ENCODE results near the gene LTBP1. TPM values are rescaled to one million over a fixed set of nuclear protein-coding genes. Genes with fewer than 3 reads are reported as not detected.
"Not testable (repeated sequence)": the region's sequence is repeated elsewhere in the genome, so short reads cannot be mapped to it uniquely, and the experiment has no call there.

Gene LTBP1
- polyA plus RNA-seq, 5 donors: 37.7 to 59.9 (median 52.7) TPM

- DNase-seq: no peak
Observed at GRCh38 chr2:32960647-32961403, 14.1 kb downstream of the LTBP1 start.

DNA sequence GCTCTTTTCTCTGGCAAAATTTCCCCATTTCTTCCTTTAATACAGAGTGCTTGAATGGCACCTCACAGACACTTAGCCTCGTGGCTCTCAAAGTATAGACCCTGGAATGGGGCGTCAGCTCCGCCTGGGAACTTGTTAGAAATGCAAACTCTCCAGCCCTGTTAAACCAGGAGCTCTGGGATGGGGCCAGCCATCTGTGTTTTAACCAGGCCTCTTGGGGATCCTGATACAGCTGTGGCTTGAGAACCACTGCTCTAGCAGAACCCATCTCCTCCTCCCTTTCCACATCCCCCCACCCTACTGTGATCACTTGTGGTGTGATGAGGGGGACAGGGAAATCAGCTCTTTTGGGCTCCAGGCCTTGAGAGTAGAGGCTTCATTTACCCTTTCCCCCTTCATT is 15.9 kb downstream of the LTBP1 start:
- DNase-seq: no peak

DNA sequence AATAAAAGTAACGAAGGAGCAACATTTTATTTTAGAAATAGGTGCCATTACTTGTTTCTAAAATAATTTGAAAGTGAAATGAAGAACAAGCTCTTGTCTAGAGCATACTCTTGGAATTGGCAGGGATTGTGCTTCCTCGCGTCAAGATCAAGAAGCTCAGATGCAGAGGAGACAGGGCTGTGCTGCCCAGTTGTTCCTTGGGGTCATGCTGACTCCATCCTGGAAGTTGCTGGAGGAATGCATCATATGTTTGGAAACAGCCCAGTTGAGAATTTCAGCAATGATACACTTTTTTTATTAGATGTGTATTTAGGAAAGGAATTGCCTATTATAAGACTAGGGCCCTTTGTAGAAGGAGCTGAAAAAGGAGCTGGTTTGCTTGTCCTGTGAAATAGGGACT is 17.2 kb downstream of the LTBP1 start:
- DNase-seq: no peak

GRCh38 chr2:32965523-32966171 is 18.9 kb downstream of the LTBP1 start:
- no peak for DNase-seq

GRCh38 chr2:32969444-32970162 is 22.9 kb downstream of the LTBP1 start:
- DNase-seq: no peak

- DNase-seq: not testable (repeated sequence)
Observed at GRCh38 chr2:32973772-32974171, 27.0 kb downstream of the LTBP1 start.

DNA sequence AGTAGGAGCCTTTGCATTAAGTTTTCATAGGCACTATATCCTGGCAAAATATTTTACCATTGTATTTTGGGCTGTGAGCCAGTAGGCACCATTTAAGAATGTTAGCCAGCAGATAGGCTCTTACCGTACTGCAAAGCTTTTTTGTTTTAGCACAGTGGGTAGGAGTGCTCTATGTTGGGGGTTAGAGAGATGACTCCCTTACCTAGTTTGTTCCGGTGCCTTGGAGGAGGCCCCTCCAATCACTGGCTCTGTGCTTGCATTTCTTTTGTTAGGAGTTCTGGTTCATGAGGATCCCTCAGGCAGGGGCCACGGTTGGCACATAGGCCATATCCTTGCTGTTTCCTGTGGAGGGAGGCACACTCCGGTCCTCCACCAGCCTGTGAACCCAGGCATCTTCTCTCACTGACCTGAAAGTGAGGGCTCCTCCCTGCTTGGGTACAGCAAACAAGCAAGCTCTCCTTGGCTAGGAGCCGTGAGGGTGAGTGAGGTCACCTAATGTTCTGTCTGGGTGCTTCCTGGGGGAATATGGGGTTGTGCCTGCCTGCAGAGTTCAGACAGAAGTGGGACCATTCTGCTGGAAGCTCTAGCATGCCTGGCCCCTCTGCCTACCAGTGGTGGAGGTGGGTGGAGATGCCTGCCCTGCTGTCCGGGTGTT is 29.8 kb downstream of the LTBP1 start:
- DNase-seq: no peak

DNA sequence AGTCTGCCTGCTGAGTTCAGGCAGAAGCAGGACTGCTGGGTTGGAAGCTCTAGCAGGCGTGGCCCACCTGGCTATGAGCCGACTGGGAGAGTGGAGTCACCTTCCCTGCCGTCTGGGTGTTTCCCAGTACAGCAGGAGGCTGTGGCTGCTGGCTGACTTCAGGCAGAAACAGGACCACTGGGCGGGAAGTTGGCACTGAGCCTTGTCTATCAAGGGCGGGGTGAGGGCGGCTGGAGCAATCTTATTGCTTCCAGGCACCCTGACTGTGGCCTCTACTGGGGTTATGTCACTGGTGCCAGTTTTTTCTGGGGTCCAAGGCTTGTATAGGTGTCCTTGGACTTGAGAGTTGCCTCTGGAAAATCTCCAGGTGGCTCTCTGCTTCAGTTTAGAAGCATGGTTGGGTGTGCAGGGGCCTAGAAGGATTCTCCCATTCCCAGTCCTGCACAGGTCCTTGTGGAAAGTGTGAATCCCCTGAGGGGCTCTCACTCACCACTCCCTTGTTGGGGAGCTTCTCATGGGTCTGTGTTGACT is 30.5 kb downstream of the LTBP1 start:
- DNase-seq: no peak

GRCh38 chr2:32981612-32982011 is 34.9 kb downstream of the LTBP1 start:
- DNase-seq: no peak

GRCh38 chr2:32983193-32983924 is 36.6 kb downstream of the LTBP1 start:
- not testable (repeated sequence) for DNase-seq

DNA sequence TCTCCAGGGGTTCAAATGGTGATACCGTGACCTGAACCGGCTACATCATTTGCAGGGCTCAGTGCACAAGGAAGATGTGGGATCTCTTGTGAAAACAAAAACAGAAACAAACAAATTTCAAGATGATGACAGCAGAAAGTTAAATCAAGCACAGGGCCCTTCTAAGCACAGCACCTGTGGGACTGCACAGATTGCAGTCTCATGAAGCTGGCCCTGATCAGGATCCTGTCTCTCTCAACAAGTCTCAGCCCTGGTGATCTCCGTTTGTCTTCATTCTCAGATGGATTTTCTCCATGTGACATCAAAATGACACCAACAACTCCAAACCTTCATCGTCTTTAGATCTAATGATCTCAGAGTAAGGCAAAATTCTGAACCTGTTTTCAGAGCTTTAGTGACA is 39.7 kb downstream of the LTBP1 start:
- DNase-seq: no peak

GRCh38 chr2:32988525-32988924 is 41.8 kb downstream of the LTBP1 start:
- DNase-seq: no peak

DNA sequence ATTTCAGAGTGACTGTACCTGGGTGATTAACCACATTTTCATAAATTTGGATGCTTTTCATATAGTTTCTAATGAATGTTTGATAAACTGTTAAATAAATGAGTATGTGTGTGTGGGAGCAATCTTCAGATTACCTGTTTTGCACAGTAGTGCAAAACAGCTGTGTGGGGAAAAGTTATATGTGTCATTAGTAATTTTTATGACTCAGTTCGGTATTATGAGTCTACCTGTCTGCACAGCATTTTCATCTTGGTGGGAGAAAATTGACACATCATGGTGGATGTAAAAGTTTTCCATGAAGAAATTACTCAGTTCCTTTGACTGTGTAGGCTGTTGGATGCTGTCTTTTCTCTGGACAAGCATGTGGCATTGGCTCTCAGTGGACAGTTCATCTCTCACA is 43.8 kb downstream of the LTBP1 start:
- DNase-seq: no peak

- no peak for DNase-seq
Observed at GRCh38 chr2:32991091-32991845, 44.5 kb downstream of the LTBP1 start.

- DNase-seq: peak in 1 of 2 donors; percentile 16
Observed at GRCh38 chr2:32993005-32993539, 46.3 kb downstream of the LTBP1 start.

DNA sequence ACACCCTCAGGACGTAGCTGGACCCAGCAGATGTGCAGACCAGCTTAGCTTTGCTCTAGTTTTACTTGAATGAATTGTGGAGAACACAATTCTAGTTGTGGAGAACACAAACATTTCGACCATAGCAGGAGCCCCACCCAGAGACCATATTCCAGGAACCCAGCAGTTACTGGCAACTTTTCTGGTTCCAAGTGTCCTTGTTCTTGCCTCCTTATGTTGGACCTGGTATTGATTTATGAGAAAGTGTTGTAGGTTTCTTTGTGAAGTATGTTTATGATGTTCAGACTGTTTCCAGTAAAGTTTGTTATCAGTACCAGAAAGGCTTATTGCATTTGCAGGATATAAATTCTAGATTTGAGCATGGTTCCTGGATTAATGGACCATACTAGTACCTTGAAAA is 51.0 kb downstream of the LTBP1 start:
- DNase-seq: no peak

GRCh38 chr2:33000986-33001385 is 54.2 kb downstream of the LTBP1 start:
- no peak for DNase-seq

- DNase-seq: no peak
Observed at GRCh38 chr2:33001823-33002222, 55.1 kb downstream of the LTBP1 start.

- DNase-seq: no peak
Observed at GRCh38 chr2:33002863-33003262, 56.1 kb downstream of the LTBP1 start.

DNA sequence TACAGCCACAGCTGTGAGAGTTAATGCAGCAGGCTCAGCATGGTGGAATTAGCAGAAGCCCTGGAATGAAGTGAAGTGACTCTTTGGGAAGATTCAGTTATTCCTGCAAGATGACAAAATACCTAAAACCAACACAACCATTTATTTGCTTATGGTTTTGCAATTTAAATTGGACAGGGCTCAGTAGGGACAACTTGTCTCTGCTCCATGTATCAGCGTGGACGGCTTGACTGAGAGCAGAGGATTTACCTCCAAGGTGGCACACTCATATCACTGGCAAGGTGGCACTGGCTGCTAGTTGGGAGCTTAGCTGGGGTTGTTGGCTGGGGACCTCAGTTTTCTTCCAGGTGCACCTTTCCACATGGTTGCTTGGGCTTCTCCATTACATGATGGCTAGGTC is 58.3 kb downstream of the LTBP1 start:
- DNase-seq: no peak

Measured in right lung (tissue), 5 donors.